ENCODE results near the gene VCX. TPM values are rescaled to one million over a fixed set of nuclear protein-coding genes. Genes with fewer than 3 reads are reported as not detected.

Gene VCX
- total and polyA plus RNA-seq, 2 of the 4 experiments (the other 2 are of a cell fraction) = not detected

- no peak overlapping the region for H2BK120ac ChIP-seq (ENCODE audit: low read depth, low read length)
- H2BK5ac ChIP-seq (ENCODE audit: low read depth, low read length, poor library complexity, severe bottlenecking) = no peak overlapping the region
- no peak overlapping the region for H2AK9ac ChIP-seq (replicated peaks; ENCODE audit: low read depth, low read length, poor library complexity)
- no peaks in the 10 kb centered on the region for H3K9me1 ChIP-seq (ENCODE audit: insufficient read depth, low read length)
- no peak overlapping the region for H3K4me2 ChIP-seq (ENCODE audit: low read depth, low read length)
- H4K8ac ChIP-seq (ENCODE audit: low read depth in 2 of 2, low read length in 2 of 2) = no peak overlapping the region
- H2AK5ac ChIP-seq (ENCODE audit: low read depth, low read length) = no peak overlapping the region
- H3K18ac ChIP-seq (ENCODE audit: low read depth, low read length) = no peak overlapping the region
- H3K9ac ChIP-seq (ENCODE audit: low read depth, low read length) = no peak overlapping the region
- no peak overlapping the region for H3K4me3 ChIP-seq (ENCODE audit: insufficient read depth, low read depth, low read length)
- H3K4me1 ChIP-seq (ENCODE audit: control insufficient read depth, insufficient read depth, low read length) = no peaks in the 10 kb centered on the region
- no peak overlapping the region for H2BK20ac ChIP-seq (ENCODE audit: low read depth, low read length)
- DNase-seq (no peak), ATAC-seq (ENCODE audit: low read depth) (no peak)
- no peak overlapping the region for H4K5ac ChIP-seq (ENCODE audit: low read depth, low read length)
- H3K79me1 ChIP-seq (ENCODE audit: low read depth in 1 of 2, low read length in 2 of 2) = no peaks in the 10 kb centered on the region
- H2AFZ ChIP-seq (replicated peaks; ENCODE audit: low read length, poor library complexity) = no peak overlapping the region
- dilution Hi-C loops (cut with HindIII; ENCODE audit: low sequenced_read_pairs, unreplicated experiment) (no loop called here), in situ Hi-C loops (cut with MboI; ENCODE audit: low sequenced_read_pairs) (no loop called here), intact Hi-C loops (cut with micrococcal nuclease) (no loop called here)
- no peak overlapping the region for H3K4ac ChIP-seq (ENCODE audit: low read depth, low read length)
- BruUV-seq (replicated peaks) = no TSS peak
- no peak overlapping the region for H2BK15ac ChIP-seq (ENCODE audit: low read depth, low read length)
- H3K27me3 ChIP-seq (ENCODE audit: control insufficient read depth, insufficient read depth, low read length) = no peaks in the 10 kb centered on the region
- WGBS, 2 experiments (ENCODE audit: extremely low coverage in 2 of 2, insufficient read length in 1 of 2) = no CpG with 5 or more reads among the region's 2 CpGs
- no peak overlapping the region for H3K23ac ChIP-seq (ENCODE audit: low read depth, low read length)
- H3K56ac ChIP-seq (ENCODE audit: extremely low read depth, insufficient read depth, low read length) = no peak overlapping the region
- CTCF ChIA-PET = no interaction called here
- TF ChIP-seq FOS (IDR thresholded peaks at IDR 0.05; ENCODE audit: low read depth, low read length) (no peak), RCOR1 (IDR thresholded peaks at IDR 0.05; ENCODE audit: insufficient replicate concordance, low read length) (no peak), MXI1 (IDR thresholded peaks at IDR 0.05; ENCODE audit: borderline replicate concordance, low read depth, low read length) (no peak), CTCF (conservative IDR thresholded peaks at IDR 0.05; ENCODE audit: low read depth, low read length) (no peak), BHLHE40 (IDR thresholded peaks at IDR 0.05; ENCODE audit: low read depth, low read length) (no peak), NFE2L2 (IDR thresholded peaks at IDR 0.05; ENCODE audit: low read depth, low read length) (no peak), CEBPB (IDR thresholded peaks at IDR 0.05; ENCODE audit: low read depth, low read length) (no peak), ELK1 (IDR thresholded peaks at IDR 0.05; ENCODE audit: borderline replicate concordance, low read depth, low read length) (no peak), MAFK (IDR thresholded peaks at IDR 0.05; ENCODE audit: low read depth, low read length) (no peak), POLR2A (IDR thresholded peaks at IDR 0.05; ENCODE audit: low read depth, low read length) (no peak), RAD21 (IDR thresholded peaks at IDR 0.05; ENCODE audit: low read length) (no peak), CHD1 (IDR thresholded peaks at IDR 0.05; ENCODE audit: low read depth, low read length) (no peak), USF2 (IDR thresholded peaks at IDR 0.05; ENCODE audit: low read depth, low read length) (no peak), RFX5 (IDR thresholded peaks at IDR 0.05; ENCODE audit: low read depth, low read length) (no peak), MAZ (IDR thresholded peaks at IDR 0.05; ENCODE audit: borderline replicate concordance, low read depth, low read length) (no peak), SMC3 (IDR thresholded peaks at IDR 0.05; ENCODE audit: low read depth, low read length) (no peak)
- no peaks in the 10 kb centered on the region for H4K20me1 ChIP-seq (ENCODE audit: insufficient read depth, low read length)
- H3K14ac ChIP-seq (replicated peaks; ENCODE audit: low read depth, low read length) = no peak overlapping the region
- H3K27ac ChIP-seq (ENCODE audit: insufficient read depth, low read length) = no peak overlapping the region
- no peaks in the 10 kb centered on the region for H3K36me3 ChIP-seq (ENCODE audit: control insufficient read depth, insufficient read depth, low read length)
- no peaks in the 10 kb centered on the region for H3K9me3 ChIP-seq (ENCODE audit: control insufficient read depth, insufficient read depth, low read length)
- POLR2A ChIA-PET (ENCODE audit: unreplicated experiment) = no interaction called here
- no peak overlapping the region for H4K91ac ChIP-seq (ENCODE audit: insufficient read depth, low read depth, low read length)
Observed at GRCh38 chrX:7815166-7815805, 27.7 kb upstream of the VCX start.

All from IMR-90 (cell line).